Prostate gland (tissue), 2 donors: ENCODE measurements around the gene ESR2.

Source experiments
- POLR2AphosphoS5 ChIP-seq: sonication (generic); formaldehyde crosslinking; IDR thresholded peaks from one replicate; pipeline ENCODE4 v1.6.1; 2017; ENCODE audit warnings: antibody characterized with exemption
- TF ChIP-seq, protein P1 (sequence below), 4 experiments: fragments of 200-600 bp in 2 of 4; fragments of 450-650 bp in 2 of 4; sonication (generic) in 2 of 4; IDR thresholded peaks; 1 replicate in 3 of 4; 2 replicates in 1 of 4; pipeline ENCODE4 v1.5.1; 2016 to 2019; ENCODE audit warnings: antibody characterized with exemption in 4 of 4, mild to moderate bottlenecking in 2 of 4, moderate library complexity in 2 of 4

DNA sequence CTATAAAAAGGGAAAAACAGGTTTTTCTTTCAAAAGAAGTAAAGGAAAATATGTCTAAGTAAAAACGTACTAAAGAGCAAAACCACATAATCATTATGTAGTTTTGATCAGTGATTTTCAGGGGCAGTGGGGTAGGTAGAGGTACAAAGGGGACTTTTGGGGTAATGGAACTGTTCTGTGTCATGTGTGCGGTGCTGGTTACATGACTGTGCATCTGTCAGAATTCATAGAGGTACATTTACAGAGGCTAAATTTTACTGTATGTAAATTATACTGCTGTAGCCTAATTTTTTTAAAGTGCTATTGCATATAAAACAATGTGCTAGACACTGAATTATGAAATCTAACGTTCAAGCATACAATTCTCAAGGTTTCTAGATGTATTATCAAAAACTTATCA lies 2.0 kb downstream of the ESR2 start:
- TF ChIP-seq, protein P1, sequence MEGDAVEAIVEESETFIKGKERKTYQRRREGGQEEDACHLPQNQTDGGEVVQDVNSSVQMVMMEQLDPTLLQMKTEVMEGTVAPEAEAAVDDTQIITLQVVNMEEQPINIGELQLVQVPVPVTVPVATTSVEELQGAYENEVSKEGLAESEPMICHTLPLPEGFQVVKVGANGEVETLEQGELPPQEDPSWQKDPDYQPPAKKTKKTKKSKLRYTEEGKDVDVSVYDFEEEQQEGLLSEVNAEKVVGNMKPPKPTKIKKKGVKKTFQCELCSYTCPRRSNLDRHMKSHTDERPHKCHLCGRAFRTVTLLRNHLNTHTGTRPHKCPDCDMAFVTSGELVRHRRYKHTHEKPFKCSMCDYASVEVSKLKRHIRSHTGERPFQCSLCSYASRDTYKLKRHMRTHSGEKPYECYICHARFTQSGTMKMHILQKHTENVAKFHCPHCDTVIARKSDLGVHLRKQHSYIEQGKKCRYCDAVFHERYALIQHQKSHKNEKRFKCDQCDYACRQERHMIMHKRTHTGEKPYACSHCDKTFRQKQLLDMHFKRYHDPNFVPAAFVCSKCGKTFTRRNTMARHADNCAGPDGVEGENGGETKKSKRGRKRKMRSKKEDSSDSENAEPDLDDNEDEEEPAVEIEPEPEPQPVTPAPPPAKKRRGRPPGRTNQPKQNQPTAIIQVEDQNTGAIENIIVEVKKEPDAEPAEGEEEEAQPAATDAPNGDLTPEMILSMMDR (IDR thresholded peaks at IDR 0.05) = no peak
- TF ChIP-seq POLR2AphosphoS5 = no peak
